HG03432 (cell line): ENCODE measurements around the gene ZNF8.
"Not testable (repeated sequence)": the region's sequence is repeated elsewhere in the genome, so short reads cannot be mapped to it uniquely, and the experiment has no call there.

Experiments used
- ATAC-seq: cut with Tn5 transposase; IDR thresholded peaks from one replicate; pipeline ENCODE4 v1.9.1; 2021; ENCODE audit warnings: mild to moderate bottlenecking, moderate library complexity; ENCODE audit not compliant: unreplicated experiment

ZNF8 gene

DNA sequence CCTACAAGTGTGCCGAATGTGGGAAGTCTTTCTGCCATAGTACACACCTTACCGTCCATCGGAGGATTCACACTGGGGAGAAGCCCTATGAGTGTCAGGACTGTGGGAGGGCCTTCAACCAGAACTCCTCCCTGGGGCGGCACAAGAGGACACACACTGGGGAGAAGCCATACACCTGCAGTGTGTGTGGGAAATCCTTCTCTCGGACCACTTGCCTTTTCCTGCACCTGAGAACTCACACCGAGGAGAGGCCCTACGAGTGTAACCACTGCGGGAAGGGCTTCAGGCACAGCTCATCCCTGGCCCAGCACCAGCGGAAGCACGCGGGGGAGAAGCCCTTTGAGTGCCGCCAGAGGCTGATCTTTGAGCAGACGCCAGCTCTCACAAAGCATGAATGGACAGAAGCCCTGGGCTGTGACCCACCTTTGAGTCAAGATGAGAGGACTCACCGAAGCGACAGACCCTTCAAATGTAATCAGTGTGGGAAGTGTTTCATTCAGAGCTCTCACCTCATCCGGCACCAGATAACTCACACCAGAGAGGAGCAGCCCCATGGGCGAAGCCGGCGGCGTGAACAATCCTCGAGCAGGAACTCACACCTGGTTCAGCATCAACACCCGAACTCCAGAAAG, 16.1 kb downstream of the ZNF8 start:
- ATAC-seq = no peak

DNA sequence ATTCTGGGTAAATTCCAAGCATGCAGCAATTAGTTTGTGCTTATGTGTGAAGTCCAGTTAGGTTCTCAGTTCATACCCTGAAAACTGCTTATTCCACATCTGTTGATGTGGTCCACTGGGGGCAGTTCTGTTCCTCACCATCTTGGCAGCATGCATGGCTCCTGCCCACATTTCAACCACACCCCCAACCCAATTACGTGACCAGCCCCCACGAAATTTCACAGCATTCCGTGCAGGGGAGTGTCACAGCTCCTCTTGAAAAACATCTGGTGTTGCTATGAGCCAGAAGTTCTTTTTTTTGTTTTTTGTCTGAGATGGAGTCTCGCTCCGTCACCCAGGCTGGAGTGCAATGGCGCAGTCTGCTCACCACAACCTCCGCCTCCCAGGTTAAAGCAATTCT, 17.3 kb downstream of the ZNF8 start:
- ATAC-seq = no peak

DNA sequence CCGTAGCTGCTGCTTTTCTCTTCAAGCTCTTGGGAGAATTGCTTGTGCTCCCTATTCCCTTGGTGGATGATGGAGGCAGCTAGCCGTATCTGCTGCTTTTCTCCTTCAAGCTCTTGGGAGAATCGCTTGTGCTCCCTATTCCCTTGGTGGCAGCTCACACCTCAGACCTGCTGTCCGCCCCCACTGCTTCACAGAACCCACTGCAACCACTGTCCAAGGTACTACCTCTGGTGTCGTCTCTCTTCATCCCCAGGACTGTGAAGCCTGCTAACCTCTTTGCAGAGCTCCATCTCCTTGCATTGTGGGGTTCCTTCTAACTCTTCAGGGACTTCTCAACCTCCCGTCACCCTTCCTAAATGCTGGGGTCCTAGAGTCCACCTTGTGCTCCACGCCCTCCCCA, 21.9 kb downstream of the ZNF8 start:
- no peak for ATAC-seq

DNA sequence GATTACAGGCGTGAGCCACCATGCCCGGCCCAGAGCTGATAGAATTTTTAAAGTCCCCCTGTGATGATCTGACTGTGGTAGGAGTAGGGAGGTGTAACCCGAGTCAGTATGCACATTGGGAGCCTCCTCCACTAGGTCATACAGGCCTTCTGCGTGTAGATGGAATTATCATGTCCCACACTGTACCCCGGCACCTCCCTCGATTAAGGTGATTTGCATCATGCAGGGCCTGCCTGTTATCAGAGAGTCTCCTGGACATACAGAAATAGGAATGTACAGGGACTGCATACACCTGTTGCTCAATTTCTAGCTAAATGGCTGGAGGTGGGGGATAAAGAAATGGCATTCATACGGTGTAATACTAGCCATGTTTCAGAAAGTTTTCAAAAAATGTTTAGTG, 25.5 kb downstream of the ZNF8 start:
- ATAC-seq = no peak

DNA sequence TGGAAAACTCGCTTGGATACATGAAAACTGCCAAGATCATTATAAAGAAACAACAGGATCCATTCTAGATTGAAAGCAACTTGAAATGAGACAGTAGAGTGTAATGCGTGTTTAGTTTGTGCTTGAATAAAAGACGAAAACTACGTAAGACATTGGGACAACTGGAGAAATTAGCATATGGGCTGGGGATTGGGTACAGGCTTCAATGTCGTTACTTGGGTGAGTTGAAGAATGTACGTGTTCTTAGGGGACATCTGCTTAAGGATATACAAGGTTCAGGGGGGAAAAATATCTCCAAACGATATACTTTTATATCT, 26.0 kb downstream of the ZNF8 start:
- peak; percentile 10 for ATAC-seq

DNA sequence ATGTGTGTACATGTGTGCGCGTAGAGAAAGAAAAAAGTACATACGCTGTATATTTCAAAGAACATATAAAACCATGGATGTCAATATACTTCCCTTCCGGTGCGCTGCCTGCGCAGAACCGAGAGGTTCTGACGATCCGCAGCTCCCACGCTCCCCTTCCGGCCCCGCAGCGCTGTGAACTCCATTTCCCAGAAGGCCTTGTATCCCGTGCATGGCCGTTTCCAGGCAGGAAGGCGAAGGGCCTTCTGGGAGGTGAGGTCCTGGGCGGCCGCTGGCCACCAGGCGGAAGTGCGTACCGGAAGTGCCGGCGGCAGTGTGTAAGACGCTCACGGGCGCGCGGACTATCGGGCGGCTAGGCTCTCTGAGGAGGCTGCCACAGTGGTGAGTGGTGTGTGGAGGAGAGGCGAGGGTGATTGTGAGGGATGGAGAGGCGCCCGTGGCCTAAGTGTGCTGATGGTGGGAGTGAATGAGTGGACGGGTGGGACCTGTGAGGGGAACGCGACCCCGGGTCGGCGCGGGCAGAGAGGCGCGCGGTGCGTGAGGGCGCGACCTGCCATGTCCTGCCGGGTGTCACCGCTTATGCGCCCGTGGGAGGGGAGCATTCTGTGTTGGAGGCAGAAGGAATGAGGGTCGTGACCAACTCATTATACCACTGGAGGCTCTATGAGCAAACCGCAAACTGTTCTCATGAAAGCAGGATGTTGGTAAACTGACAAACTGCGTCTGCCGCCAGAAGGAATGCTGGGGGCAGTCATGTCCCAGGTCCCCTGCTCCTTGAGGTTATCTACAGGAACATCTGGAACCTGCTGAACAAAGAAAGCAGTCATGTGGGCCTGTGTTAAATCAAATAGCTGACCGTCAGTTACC, 26.5 kb downstream of the ZNF8 start, which contains the start of gene ERVK3-1:
Gene ERVK3-1 (plus strand): TSS at position 313 of the 867 bp plus-strand sequence. CDS start 6,792 bp downstream, outside the sequence.
- ATAC-seq = peak; percentile 97

DNA sequence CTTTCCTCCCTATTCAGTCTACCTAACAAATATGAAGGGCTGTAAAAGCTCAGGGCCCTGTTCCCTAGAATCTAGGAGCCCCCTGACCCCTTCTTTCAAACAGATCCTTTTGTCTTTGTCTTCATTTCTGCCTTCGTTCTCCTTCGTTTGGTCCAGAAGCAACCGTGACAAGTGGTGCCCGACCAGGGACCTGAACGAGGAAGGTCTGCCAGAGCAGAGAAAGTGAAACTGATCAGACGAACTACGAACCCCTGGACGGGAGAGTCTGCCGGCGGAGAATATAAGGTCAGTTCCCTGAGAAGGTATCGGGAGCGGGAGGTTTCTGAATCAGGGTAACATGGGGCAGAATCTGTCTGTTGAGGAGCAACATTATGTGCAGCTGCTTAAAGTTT, 27.2 kb downstream of the ZNF8 start:
- no peak for ATAC-seq

DNA sequence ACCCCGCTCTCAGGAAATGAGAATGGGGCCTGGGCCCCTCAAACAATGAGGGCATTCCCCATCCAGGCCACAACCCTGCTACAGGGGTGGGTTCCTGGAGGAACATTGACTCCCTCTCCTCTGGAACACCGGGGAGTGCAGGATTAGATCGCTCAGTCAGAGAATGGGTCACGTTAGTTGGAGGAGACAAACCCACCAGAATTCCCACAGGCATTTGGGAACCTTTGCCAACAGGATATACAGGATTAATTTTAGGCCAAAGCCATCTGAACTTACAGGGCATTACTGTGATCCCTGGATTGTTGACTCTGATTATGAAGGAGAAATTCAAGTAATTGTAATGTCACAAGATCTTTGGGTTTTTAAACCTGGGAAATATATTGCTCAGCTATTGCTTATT, 29.0 kb downstream of the ZNF8 start:
- ATAC-seq = no peak

DNA sequence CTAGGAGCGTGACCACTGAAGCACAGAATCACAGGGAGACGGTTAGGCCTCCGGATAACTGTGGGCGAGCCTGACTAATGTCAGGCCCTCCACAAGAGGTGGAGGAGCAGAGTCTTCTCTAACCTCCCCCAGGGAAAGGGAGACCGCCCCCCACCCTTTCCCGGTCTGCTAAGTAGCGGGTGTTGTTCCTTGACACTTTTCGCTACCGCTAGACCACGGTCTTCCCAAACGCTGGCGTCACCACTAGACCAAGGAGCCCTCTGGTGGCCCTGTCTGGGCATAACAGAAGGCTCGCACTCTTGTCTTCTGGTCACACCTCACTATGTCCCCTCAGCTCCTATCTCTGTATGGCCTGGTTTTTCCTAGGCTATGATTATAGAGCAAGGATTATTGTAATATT, 31.9 kb downstream of the ZNF8 start:
- not testable (repeated sequence) for ATAC-seq

DNA sequence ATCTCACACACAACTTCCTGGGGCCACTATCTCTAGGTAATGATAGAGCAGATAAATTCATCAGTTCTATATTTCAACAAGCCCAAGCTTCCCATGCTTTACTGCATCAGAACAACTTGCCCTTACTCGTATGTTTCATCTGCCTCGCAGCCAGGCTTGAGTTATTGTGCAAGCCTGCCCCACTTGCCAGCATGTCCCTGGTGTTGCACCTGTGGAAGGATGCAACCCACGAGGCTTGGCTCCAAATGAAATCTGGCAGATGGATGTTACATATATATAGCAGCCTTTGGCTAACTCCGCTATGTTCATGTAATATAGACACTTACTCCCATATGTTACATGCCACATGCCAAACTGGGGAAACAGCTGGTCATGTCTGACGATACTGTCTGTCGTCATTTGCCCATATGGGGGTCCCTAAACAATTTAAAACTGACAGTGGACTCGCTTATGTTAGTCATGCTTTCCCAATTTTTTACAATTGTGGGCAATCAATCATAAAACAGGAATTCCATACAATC, 32.6 kb downstream of the ZNF8 start:
- no peak for ATAC-seq

DNA sequence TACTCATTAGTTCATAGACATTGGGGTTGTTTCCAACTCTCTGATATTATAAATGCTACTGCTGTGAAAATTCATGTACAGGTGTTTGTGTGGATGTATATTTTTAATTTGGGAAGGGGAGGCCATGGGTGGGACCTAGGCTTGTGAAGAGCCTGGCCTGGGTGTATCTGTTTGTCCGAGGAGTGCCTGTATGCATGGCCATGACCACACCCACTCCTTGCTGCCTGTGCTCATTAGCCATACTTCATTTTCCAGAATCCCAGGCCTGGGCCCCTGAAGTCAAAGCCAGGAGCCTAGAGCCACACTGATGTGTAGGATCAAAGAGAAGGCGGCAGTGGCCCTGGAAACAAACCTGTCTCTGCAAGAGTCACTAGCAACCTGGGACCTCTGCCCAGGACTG, 36.8 kb downstream of the ZNF8 start:
- ATAC-seq = no peak

DNA sequence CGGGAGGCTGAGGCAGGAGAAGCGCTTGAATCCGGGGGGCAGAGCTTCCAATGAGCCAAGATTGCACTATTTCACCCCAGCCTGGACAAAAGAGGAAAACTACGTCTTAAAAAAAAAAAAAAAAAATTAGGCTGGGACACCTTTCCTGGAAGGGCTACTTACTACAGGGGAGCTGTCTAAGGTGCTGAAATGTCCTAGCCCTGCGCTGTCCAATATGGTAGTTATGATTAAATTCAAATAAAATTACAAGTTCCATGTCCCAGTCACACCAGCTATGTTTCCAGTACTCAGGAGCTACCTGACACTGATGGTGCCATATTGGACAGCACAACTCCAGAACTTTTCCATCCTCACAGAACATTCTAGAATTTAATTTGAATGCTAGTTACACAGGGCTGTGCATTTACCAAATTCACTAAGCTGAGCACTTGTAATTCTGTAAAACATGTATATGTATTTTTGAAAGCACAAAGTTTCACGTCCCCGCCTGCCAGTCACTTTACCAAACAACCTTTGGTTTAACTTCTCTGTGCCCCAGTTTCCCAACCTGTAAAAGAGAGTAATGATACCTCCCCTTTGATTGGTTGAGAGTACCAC, 38.8 kb downstream of the ZNF8 start:
- no peak for ATAC-seq

DNA sequence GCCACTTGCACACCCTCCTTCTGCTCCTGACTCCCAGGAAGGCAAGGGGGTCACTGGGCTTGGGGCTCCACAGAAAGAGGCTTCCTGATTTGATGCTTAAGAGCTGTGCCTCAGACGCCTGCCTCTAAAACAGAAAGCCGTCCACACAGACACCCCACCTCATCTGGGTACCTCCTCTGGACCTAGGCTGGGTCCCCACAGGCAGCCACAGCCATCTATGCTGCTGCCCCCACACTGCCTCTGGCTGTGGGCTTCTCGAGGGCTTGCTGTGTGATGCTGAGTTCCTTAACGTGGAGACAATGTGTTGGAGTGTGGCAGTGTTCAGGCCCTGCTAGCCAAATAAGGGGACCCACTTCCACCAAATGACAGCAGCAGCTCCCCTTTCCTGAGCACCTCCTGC, 39.5 kb downstream of the ZNF8 start:
- no peak for ATAC-seq

DNA sequence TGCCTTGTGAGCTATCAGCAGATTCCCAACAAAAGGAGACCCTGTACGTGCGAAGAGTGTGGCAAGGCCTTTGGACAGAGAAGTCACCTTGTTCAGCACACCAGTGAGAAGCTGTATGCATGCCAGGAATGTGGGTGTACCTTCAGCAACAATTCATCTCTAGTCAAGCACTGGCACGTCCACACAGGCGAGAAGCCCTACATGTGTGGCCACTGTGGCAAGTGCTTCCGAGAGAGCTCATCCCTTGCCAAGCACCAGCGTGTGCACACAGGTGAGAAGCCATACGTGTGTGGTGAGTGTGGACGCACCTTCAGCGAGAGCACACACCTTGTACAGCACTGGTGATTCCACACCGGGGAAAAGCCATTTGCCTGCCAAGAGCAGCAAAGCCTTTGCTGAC, 40.5 kb downstream of the ZNF8 start:
- ATAC-seq = no peak

DNA sequence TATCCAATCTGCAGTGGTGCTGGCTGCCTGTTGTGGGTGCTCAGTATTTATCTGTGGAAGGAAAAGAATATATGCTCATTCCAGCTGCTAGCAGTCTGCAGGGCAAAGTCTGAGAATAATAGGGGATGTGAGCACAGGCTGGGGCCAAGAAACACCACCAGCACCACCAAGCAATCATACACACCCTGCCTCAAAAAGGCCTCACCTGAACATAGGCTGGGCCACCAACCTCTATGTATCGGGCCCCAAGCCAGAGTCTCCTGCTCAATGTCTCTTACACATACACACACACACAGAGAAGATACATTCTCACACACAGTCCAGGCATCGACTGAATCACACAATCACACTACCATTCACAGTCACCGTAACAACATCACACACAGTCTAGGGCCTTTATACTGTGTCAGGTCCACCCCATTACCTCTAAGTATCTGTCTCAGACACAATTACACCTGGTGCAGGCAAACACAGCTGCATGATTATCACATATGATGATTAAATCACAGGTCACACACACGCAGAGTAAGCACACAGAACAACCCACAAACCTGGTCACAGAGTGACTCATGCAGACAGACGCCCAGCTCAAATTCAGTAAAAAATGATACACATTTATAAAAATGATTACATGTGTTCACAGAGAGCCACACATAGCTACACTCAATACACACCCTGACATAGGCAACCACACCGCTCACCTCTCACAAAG, 46.7 kb downstream of the ZNF8 start:
- ATAC-seq = no peak

DNA sequence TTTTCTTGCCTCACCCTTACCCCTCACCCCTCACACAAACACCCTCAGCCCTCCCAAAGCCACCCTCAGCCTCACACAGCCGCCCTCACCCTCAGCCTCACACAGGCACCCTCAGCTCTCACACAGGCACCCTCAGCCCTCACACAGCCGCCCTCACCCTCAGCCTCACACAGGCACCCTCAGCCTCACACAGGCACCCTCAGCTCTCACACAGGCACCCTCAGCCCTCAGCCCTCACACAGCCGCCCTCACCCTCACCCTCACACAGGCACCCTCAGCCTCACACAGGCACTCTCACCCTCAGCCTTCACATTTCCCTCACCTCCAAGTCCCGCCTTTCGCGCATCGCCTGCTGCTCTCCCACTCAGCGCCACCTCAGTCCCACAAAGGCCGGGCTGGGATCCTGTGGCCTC, 47.8 kb downstream of the ZNF8 start:
- no peak for ATAC-seq

DNA sequence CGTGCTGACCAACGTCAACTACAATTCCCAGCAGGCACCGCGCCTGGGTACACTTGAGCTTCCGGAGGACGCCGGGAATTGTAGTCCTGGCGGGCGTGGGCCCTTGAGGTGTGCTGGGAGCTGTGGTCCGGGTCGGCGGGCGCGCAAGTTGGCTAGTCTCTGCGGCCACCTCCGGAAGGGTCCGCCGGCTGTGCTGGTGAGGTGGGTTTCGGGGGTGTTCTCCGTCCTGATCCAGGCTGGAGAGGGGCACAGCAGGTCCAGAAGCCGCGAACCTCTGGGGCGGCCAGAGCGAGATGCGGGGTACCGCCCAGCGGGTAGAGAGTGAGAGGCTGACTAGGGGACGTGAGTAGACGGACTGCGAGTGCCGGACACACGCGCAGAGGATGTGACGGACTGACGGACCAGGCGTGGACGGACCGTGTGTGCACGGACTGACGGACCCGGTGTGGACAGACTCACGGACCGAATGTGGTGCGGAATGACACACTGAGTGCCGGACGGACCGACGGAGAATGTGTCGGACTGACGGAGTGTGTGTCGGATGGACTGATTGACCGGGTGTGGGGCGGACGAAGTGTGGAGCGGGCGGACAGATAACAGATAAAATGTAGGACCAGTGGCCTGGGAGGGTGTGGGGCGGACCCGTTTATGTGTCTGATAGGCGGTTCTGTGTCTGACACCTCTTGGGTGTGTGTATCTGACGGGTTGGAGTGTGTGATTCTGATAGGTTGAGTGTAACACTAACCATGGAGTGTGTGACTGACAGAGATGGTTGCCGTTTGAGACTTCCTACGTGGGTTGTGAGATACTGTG, 48.4 kb downstream of the ZNF8 start, which contains the start of gene ZSCAN22:
Gene ZSCAN22 (plus strand): TSS at position 81 of the 813 bp plus-strand sequence. CDS start 7,809 bp downstream, outside the sequence.
- peak; percentile 85 for ATAC-seq

DNA sequence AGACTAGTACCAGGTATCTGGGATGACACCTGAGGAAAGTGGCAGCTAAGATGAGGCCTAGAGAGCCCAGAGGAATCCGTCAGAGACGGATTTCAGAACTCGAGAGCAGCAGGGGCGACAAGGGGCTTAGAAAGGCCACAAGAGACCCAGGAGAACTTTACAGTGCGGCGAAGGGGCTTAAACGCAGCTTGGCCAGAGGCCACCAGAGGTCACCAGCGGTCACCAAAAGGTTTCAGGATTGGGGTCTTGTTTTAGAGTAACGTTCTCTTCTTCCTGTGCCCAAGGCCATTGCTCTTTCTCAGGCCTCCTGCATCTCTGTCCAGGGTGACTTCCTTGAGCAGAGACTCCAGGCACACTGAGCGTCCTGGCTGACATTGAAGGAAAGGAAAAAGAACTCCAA, 50.2 kb downstream of the ZNF8 start:
- no peak for ATAC-seq

DNA sequence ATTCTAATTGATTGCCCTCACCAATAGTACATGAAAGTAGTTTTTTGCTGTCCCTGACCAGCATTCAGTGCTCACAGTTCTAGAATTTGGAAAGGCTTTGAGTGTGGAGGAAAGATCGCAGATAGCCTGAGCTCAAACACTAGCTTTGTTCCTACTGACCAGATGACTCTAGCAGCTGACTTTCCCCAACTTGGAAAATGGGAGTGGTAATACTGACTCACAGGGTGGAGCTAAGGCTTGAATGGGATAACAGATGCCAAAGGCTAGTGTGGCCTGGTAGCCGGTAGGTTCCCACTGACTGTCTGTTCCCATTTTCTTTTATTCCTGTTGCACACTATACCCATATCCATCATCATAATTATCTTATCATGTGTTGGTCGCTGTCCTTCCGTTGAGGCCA, 51.7 kb downstream of the ZNF8 start:
- no peak for ATAC-seq

DNA sequence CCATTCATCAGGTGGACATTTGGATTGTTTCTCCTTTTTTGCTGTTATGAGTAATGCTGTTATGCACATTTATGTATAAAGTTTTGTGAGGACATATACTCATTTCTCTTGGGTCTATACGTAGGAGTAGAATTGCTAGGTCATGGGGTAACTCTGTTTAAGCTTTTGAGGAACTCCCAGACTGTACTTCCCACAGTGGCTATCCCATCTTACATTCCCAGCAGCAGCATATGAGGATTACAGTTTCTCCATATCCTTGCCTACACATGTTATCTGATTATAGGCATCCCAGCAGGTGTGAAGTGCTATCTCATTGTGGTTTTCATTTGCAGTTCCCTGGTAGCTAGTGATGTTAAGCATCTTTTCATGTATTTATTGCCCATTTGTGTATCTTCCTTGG, 53.9 kb downstream of the ZNF8 start:
- no peak for ATAC-seq
